ENCODE results near the gene ADAR. TPM values are rescaled to one million over a fixed set of nuclear protein-coding genes. Genes with fewer than 3 reads are reported as not detected.
A peak's percentile ranks its signal among the peaks of the same experiment; 100 is the strongest.

ADAR gene
- total and polyA plus RNA-seq, 10 donors: 25.6 to 249 (median 225) TPM

- Histone ChIP-seq H3K36me3 (peaks cover 9 to 43% (median 38%) of the 10 kb centered on the region in 6 donors), H3K4me1 (peaks cover 0 to 36% (median 11%) of the 10 kb centered on the region in 6 donors), H3K27ac (peak overlapping the region in 3 of 8 donors; percentile 38 to 53 (median 43)), H3K9me3 (no peaks in the 10 kb centered on the region), H3K27me3 (replicated peaks in 1 of 7) (no peaks in the 10 kb centered on the region), H3K4me3 (no peak overlapping the region)
- intact Hi-C loops (cut with DNase I; ENCODE audit: low total_unique reads): loop anchor here (5.0 kb wide), 1 partner anchor 65 kb away; no protein-coding TSS in a partner anchor
- DNase-seq: peak; percentile 36
- 84 to 91% (median 86%) methylated on average over 11 of the region's 11 CpGs for WGBS, 5 donors
- TF ChIP-seq CTCF (IDR thresholded peaks at IDR 0.05 in 8 of 11, conservative IDR thresholded peaks at IDR 0.05 in 3 of 11) (no peak), POLR2A (IDR thresholded peaks at IDR 0.05) (no peak), POLR2AphosphoS5 (IDR thresholded peaks at IDR 0.05) (no peak)
These were observed 60.8 kb downstream of the ADAR start for GRCh38 chr1:154547105-154547732.

GRCh38 chr1:154546264-154547063, 61.5 kb downstream of the ADAR start:
- WGBS, 5 donors: 80 to 86% (median 84%) methylated on average over 13 of the region's 13 CpGs
- H3K27ac ChIP-seq: no peak overlapping the region
- H3K9me3 ChIP-seq: no peaks in the 10 kb centered on the region
- DNase-seq: no peak
- H3K27me3 ChIP-seq (replicated peaks in 1 of 7): no peaks in the 10 kb centered on the region
- peaks cover 0 to 34% (median 11%) of the 10 kb centered on the region in 6 donors for H3K4me1 ChIP-seq
- intact Hi-C loops (cut with DNase I; ENCODE audit: low total_unique reads): loop anchor here (5.0 kb wide), 1 partner anchor 64 kb away; no protein-coding TSS in a partner anchor
- H3K4me3 ChIP-seq: no peak overlapping the region
- peaks cover 4 to 35% (median 31%) of the 10 kb centered on the region in 6 donors for H3K36me3 ChIP-seq
- TF ChIP-seq CTCF (IDR thresholded peaks at IDR 0.05 in 8 of 11, conservative IDR thresholded peaks at IDR 0.05 in 3 of 11): peak; percentile 49 to 87 (median 80)
- TF ChIP-seq POLR2AphosphoS5 (IDR thresholded peaks at IDR 0.05): peak in 2 of 3 donors; percentile 34 to 52
- TF ChIP-seq POLR2A (IDR thresholded peaks at IDR 0.05): no peak

GRCh38 chr1:154541231-154541630, 66.8 kb downstream of the ADAR start:
- no peak overlapping the region for H3K4me3 ChIP-seq
- no peaks in the 10 kb centered on the region for H3K9me3 ChIP-seq
- TF ChIP-seq POLR2A (IDR thresholded peaks at IDR 0.05): no peak
- no peak for TF ChIP-seq CTCF (IDR thresholded peaks at IDR 0.05 in 8 of 11, conservative IDR thresholded peaks at IDR 0.05 in 3 of 11)
- no peak for TF ChIP-seq POLR2AphosphoS5 (IDR thresholded peaks at IDR 0.05)
- H3K27ac ChIP-seq: no peak overlapping the region
- 68 to 80% (median 69%) methylated on average over 6 of the region's 6 CpGs for WGBS, 5 donors
- no peaks in the 10 kb centered on the region for H3K4me1 ChIP-seq
- H3K36me3 ChIP-seq: no peaks in the 10 kb centered on the region
- DNase-seq: peak; percentile 43
- no peaks in the 10 kb centered on the region for H3K27me3 ChIP-seq (replicated peaks in 1 of 7)
- intact Hi-C loops (cut with DNase I; ENCODE audit: low total_unique reads): no loop called here

Data from spleen (tissue), 11 donors.